ENCODE results near the gene LY6G6C.

GRCh38 chr6:31767096-31767645 is 45.6 kb upstream of the LY6G6C start:
- TF ChIP-seq CTCF (IDR thresholded peaks at IDR 0.05) (no peak), POLR2A (IDR thresholded peaks at IDR 0.05) (no peak)
